HuH-7.5 (cell line): ENCODE measurements around the gene SEZ6L2.
"Not testable (repeated sequence)": the region's sequence is repeated elsewhere in the genome, so short reads cannot be mapped to it uniquely, and the experiment has no call there.

ENCODE experiments used
- DNase-seq: peaks from one replicate; pipeline ENCODE4 v3.0.0; 2011; ENCODE audit warnings: low spot score

SEZ6L2 gene

GRCh38 chr16:29909851-29910250 is 10.5 kb upstream of the SEZ6L2 start:
- DNase-seq, result not testable (repeated sequence)

- DNase-seq, result no peak
These were observed 10.0 kb upstream of the SEZ6L2 start for GRCh38 chr16:29909391-29909790.

- DNase-seq, result no peak
These were observed 9.4 kb upstream of the SEZ6L2 start for GRCh38 chr16:29908719-29909220.

GRCh38 chr16:29907973-29908372 is 8.6 kb upstream of the SEZ6L2 start:
- no peak for DNase-seq

GRCh38 chr16:29906520-29907244 is 7.3 kb upstream of the SEZ6L2 start:
- no peak for DNase-seq

- DNase-seq, result no peak
These were observed 6.3 kb upstream of the SEZ6L2 start for GRCh38 chr16:29905668-29906067.

- DNase-seq, result no peak
These were observed 5.6 kb upstream of the SEZ6L2 start for GRCh38 chr16:29904947-29905346.

- no peak for DNase-seq
These were observed 4.2 kb upstream of the SEZ6L2 start for GRCh38 chr16:29903590-29903989.

GRCh38 chr16:29901607-29901945 is 2.2 kb upstream of the SEZ6L2 start:
- no peak for DNase-seq

- no peak for DNase-seq
These were observed 1.7 kb upstream of the SEZ6L2 start for GRCh38 chr16:29900888-29901606.

GRCh38 chr16:29900102-29900887 is 945 bp upstream of the SEZ6L2 start, which contains the start of gene ASPHD1:
TSS of gene ASPHD1 (plus strand) at chr16:29900488. CDS start at chr16:29900972, 484 bp downstream.
- peak; percentile 82 for DNase-seq

- peak; percentile 82 for DNase-seq
These were observed 390 bp downstream of the SEZ6L2 start for GRCh38 chr16:29898804-29899515.

GRCh38 chr16:29898135-29898803 is 1.1 kb downstream of the SEZ6L2 start:
- DNase-seq, result no peak

- no peak for DNase-seq
These were observed 2.0 kb downstream of the SEZ6L2 start for GRCh38 chr16:29897333-29897732.

- no peak for DNase-seq
These were observed 2.5 kb downstream of the SEZ6L2 start for GRCh38 chr16:29896841-29897240.

GRCh38 chr16:29894352-29894751 is 5.0 kb downstream of the SEZ6L2 start:
- no peak for DNase-seq

- DNase-seq, result no peak
These were observed 5.8 kb downstream of the SEZ6L2 start for GRCh38 chr16:29893553-29893952.

- DNase-seq, result no peak
These were observed 6.9 kb downstream of the SEZ6L2 start for GRCh38 chr16:29892458-29892813.

GRCh38 chr16:29891525-29892457 is 7.6 kb downstream of the SEZ6L2 start:
- peak; percentile 50 for DNase-seq

- not testable (repeated sequence) for DNase-seq
These were observed 10.0 kb downstream of the SEZ6L2 start for GRCh38 chr16:29889372-29889771.
